H1 (cell line): ENCODE results near the gene GALE.

Experiments
- CBX5 ChIP-seq: fragments of 300-800, 300-1000 bp; sonication (generic); IDR thresholded peaks from 2 replicates; pipeline ENCODE4 v1.7.1; 2016; ENCODE audit warnings: antibody characterized with exemption, low read length, low read depth
- CBX8 ChIP-seq: fragments of 300-800, 300-1000 bp; sonication (generic); IDR thresholded peaks from 2 replicates; pipeline ENCODE4 v1.7.1; 2016; ENCODE audit warnings: low read depth, low read length, borderline replicate concordance
- CTCF ChIP-seq, 3 experiments: IDR thresholded peaks; 1 replicate in 2 of 3; 2 replicates in 1 of 3; pipeline versions ENCODE4 v1.5.1 to v1.6.1; 2011; ENCODE audit warnings: low read length in 3 of 3, mild to moderate bottlenecking in 3 of 3, inconsistent platforms in 2 of 3, low read depth in 1 of 3, moderate library complexity in 1 of 3; ENCODE audit not compliant: insufficient read depth in 1 of 3; ENCODE audit errors: control extremely low read depth in 1 of 3
- E2F6 ChIP-seq: IDR thresholded peaks from 2 replicates; pipeline ENCODE4 v1.6.1; 2012; ENCODE audit warnings: inconsistent platforms
- EP300 ChIP-seq, 2 experiments: IDR thresholded peaks; 1 replicate in 1 of 2; 2 replicates in 1 of 2; pipeline ENCODE4 v1.6.1; 2011 to 2012; ENCODE audit warnings: low read depth in 2 of 2, low read length in 2 of 2, mild to moderate bottlenecking in 2 of 2, borderline replicate concordance in 1 of 2, inconsistent platforms in 1 of 2, moderate library complexity in 1 of 2
- EZH2 ChIP-seq: fragments of 200-600 bp; sonication (generic); IDR thresholded peaks from 2 replicates; pipeline ENCODE4 v1.7.1; 2012; ENCODE audit warnings: low read depth, mild to moderate bottlenecking, moderate library complexity, low read length, inconsistent platforms; ENCODE audit not compliant: severe bottlenecking
- JUND ChIP-seq: IDR thresholded peaks from 2 replicates; pipeline ENCODE4 v1.6.1; 2011; ENCODE audit warnings: mild to moderate bottlenecking, improper control_type of control experiment, low read length
- POLR2A ChIP-seq, 2 experiments: IDR thresholded peaks; 1 replicate in 1 of 2; 2 replicates in 1 of 2; pipeline ENCODE4 v1.6.1; 2011; ENCODE audit warnings: low read depth in 2 of 2, low read length in 2 of 2, mild to moderate bottlenecking in 2 of 2; ENCODE audit errors: control extremely low read depth in 1 of 2
- POLR2AphosphoS5 ChIP-seq: IDR thresholded peaks from 2 replicates; pipeline ENCODE4 v1.6.1; 2011; ENCODE audit warnings: low read depth, low read length
- RAD21 ChIP-seq, 2 experiments: IDR thresholded peaks in 1 of 2; conservative IDR thresholded peaks in 1 of 2; 2 replicates each; pipeline ENCODE4 v1.6.1; 2011; ENCODE audit warnings: low read depth in 2 of 2, low read length in 2 of 2, improper control_type of control experiment in 1 of 2, inconsistent platforms in 1 of 2, mild to moderate bottlenecking in 1 of 2, moderate library complexity in 1 of 2
- RBBP5 ChIP-seq: IDR thresholded peaks from 2 replicates; pipeline ENCODE4 v1.7.1; 2012; ENCODE audit warnings: low read depth, mild to moderate bottlenecking, inconsistent platforms, low read length, moderate library complexity, borderline replicate concordance
- RNF2 ChIP-seq: fragments of 200-900, 300-1000 bp; sonication (generic); IDR thresholded peaks from 2 replicates; pipeline ENCODE4 v1.7.1; 2016; ENCODE audit warnings: borderline replicate concordance, low read depth, mild to moderate bottlenecking, antibody characterized with exemption, low read length; ENCODE audit not compliant: poor library complexity, severe bottlenecking; ENCODE audit errors: missing control alignments
- TAF1 ChIP-seq: IDR thresholded peaks from 2 replicates; pipeline ENCODE4 v1.6.1; 2011; ENCODE audit warnings: mild to moderate bottlenecking, low read depth, low read length
- ZNF274 ChIP-seq: IDR thresholded peaks from 2 replicates; pipeline ENCODE4 v1.7.0; 2012; ENCODE audit warnings: low read length, borderline replicate concordance; ENCODE audit errors: extremely low read depth

GRCh38 chr1:23787701-23788100 lies 12.9 kb downstream of the GALE start:
- TF ChIP-seq RBBP5 (no peak), CTCF (IDR thresholded peaks at IDR 0.05; ENCODE audit: control extremely low read depth in 1 of 3, insufficient read depth in 1 of 3, low read depth in 1 of 3, low read length in 3 of 3) (no peak), JUND (no peak), CBX5 (no peak), CBX8 (no peak), POLR2AphosphoS5 (no peak), RAD21 (IDR thresholded peaks at IDR 0.05 in 1 of 2, conservative IDR thresholded peaks at IDR 0.05 in 1 of 2; ENCODE audit: low read depth in 2 of 2, low read length in 2 of 2) (no peak), EP300 (IDR thresholded peaks at IDR 0.05; ENCODE audit: borderline replicate concordance in 1 of 2, low read depth in 2 of 2, low read length in 2 of 2) (no peak), E2F6 (no peak), POLR2A (IDR thresholded peaks at IDR 0.05; ENCODE audit: control extremely low read depth in 1 of 2, low read depth in 2 of 2, low read length in 2 of 2) (no peak), TAF1 (no peak), RNF2 (no peak), EZH2 (no peak), ZNF274 (no peak)
